ENCODE measurements around the gene KLHL2.

GRCh38 chr4:165175879-165176278 is 31.5 kb upstream of the KLHL2 start:
- TF ChIP-seq CTCF (IDR thresholded peaks at IDR 0.05) (no peak), POLR2A (IDR thresholded peaks at IDR 0.05) (no peak)

All from body of pancreas (tissue), 4 donors.